CD4-positive, CD25-positive, alpha-beta regulatory T cell (primary cell): ENCODE data around the gene CACNA2D3. TPM values are rescaled to one million over a fixed set of nuclear protein-coding genes. Genes with fewer than 3 reads are reported as not detected.

Source experiments
- ATAC-seq, 2 donors: fragments of 150-1000 bp; cut with Tn5 transposase; one replicate each; pipeline ENCODE4 v1.10.0; 2021; ENCODE audit warnings: low read depth in 2 of 2, moderate number of reproducible peaks in 2 of 2, moderate library complexity in 1 of 2
- DNase-seq, 3 donors: peaks; one replicate each; pipeline versions ENCODE4 v3.0.0 to v3.0.0-alpha.2; 2012 to 2022; ENCODE audit warnings: mixed read lengths in 1 of 3
- H3K27ac ChIP-seq: one replicate; pipeline ENCODE4 v1.7.0; 2013; ENCODE audit warnings: mild to moderate bottlenecking, low read length; ENCODE audit not compliant: insufficient read depth, poor library complexity, severe bottlenecking
- H3K27me3 ChIP-seq: one replicate; pipeline ENCODE4 v1.7.0; 2013; ENCODE audit warnings: low read length; ENCODE audit not compliant: control insufficient read depth, insufficient read depth
- H3K36me3 ChIP-seq: one replicate; pipeline ENCODE4 v1.7.0; 2013; ENCODE audit warnings: mild to moderate bottlenecking, low read length, moderate library complexity; ENCODE audit not compliant: control insufficient read depth, insufficient read depth
- H3K4me1 ChIP-seq: 2 replicates; pipeline ENCODE4 v1.7.0; 2013; ENCODE audit warnings: mild to moderate bottlenecking, low read length; ENCODE audit not compliant: insufficient read depth, control insufficient read depth, poor library complexity, severe bottlenecking
- H3K4me3 ChIP-seq: one replicate; pipeline ENCODE4 v1.7.0; 2013; ENCODE audit warnings: low read depth, mild to moderate bottlenecking, low read length, moderate library complexity
- H3K9me3 ChIP-seq, 2 experiments: 1 replicate in 1 of 2; 2 replicates in 1 of 2; pipeline ENCODE4 v1.7.0; 2013; ENCODE audit warnings: low read length in 2 of 2, mild to moderate bottlenecking in 1 of 2, moderate library complexity in 1 of 2; ENCODE audit not compliant: control insufficient read depth in 2 of 2
- H3K27ac Mint-ChIP-seq, 3 donors: one replicate each; pipeline ENCODE4 v1.8.0; 2020 to 2022; ENCODE audit warnings: mild to moderate bottlenecking in 3 of 3, mixed read lengths in 3 of 3, moderate library complexity in 2 of 3
- H3K27me3 Mint-ChIP-seq: one replicate; pipeline ENCODE4 v1.8.0; 2022; ENCODE audit warnings: mild to moderate bottlenecking, mixed read lengths
- H3K36me3 Mint-ChIP-seq: one replicate; pipeline ENCODE4 v1.8.0; 2020; ENCODE audit warnings: mixed read lengths
- H3K4me1 Mint-ChIP-seq, 4 donors: one replicate each; pipeline ENCODE4 v1.8.0; 2020 to 2022; ENCODE audit warnings: mixed read lengths in 4 of 4, mild to moderate bottlenecking in 1 of 4
- H3K4me3 Mint-ChIP-seq, 4 donors: one replicate each; pipeline ENCODE4 v1.8.0; 2020 to 2022; ENCODE audit warnings: mild to moderate bottlenecking in 4 of 4, mixed read lengths in 4 of 4, moderate library complexity in 3 of 4
- H3K9me3 Mint-ChIP-seq, 7 donors: one replicate each; pipeline ENCODE4 v1.8.0; 2020 to 2022; ENCODE audit warnings: mixed read lengths in 7 of 7, mild to moderate bottlenecking in 3 of 7, moderate library complexity in 2 of 7
- polyA plus RNA-seq, 4 donors: library from polyadenylated mRNA; unstranded; fragments of 300-500 nt; fragmentation: Illumina TruSeq; gene quantifications; one replicate each; pipeline ENCODE4 v1.2.3, GENCODE V29; 2021
- total RNA-seq: library from RNA; stranded (reverse); gene quantifications from one replicate; pipeline ENCODE4 v1.2.3, GENCODE V29; 2022

The CACNA2D3 gene
- total RNA-seq (not detected), polyA plus RNA-seq (not detected)

- H3K9me3 ChIP-seq: no peaks in the 10 kb centered on the region
- H3K4me3 ChIP-seq: no peak within 1 kb of the TSS
- peaks cover 0 to 12% (median under 1%) of the 10 kb centered on the region in 4 donors for H3K4me1 Mint-ChIP-seq
- ATAC-seq (no peak), DNase-seq (no peak)
- H3K27me3 Mint-ChIP-seq: peaks cover 48% of the 10 kb centered on the region
- no peaks in the 10 kb centered on the region for H3K36me3 Mint-ChIP-seq
- no peak within 1 kb of the TSS for H3K4me3 Mint-ChIP-seq
- no peak within 1 kb of the TSS for H3K27ac Mint-ChIP-seq
- no peaks in the 10 kb centered on the region for H3K4me1 ChIP-seq
- H3K27me3 ChIP-seq: peaks cover 20% of the 10 kb centered on the region
- no peaks in the 10 kb centered on the region for H3K36me3 ChIP-seq
- H3K9me3 Mint-ChIP-seq: peaks cover 0 to 4% (median 0%) of the 10 kb centered on the region in 7 donors
- no peak within 1 kb of the TSS for H3K27ac ChIP-seq
These were observed at the start of gene CACNA2D3 for GRCh38 chr3:54122324-54123002. Gene CACNA2D3, plus strand, starts transcription at chr3:54122552.

DNA sequence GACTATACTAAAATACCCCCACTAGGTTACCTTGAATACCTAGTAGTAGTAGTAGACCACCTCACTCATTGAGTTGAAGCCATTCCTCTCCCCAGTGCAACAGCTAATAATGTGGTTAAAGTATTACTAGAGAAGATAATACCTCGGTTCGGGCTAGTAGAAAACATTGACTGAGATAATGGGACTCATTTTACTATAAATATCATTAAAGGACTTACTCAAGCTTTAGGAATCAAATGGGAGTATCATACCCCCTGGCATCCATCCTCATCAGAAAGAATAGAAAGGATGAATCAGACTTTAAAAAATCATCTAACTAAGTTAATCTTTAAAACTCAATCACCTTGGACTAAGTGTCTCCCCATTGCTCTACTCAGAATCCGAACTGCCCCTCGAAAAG, 49.0 kb upstream of the CACNA2D3 start:
- H3K4me3 ChIP-seq: no peak overlapping the region
- no peak overlapping the region for H3K27ac Mint-ChIP-seq
- peaks cover 0 to 11% (median 2%) of the 10 kb centered on the region in 7 donors for H3K9me3 Mint-ChIP-seq
- no peaks in the 10 kb centered on the region for H3K36me3 ChIP-seq
- ATAC-seq (no peak), DNase-seq (no peak)
- H3K27me3 ChIP-seq: no peaks in the 10 kb centered on the region
- no peaks in the 10 kb centered on the region for H3K4me1 ChIP-seq
- H3K4me3 Mint-ChIP-seq: no peak overlapping the region
- H3K9me3 ChIP-seq: peaks cover 3 to 5% of the 10 kb centered on the region in 2 experiments
- H3K36me3 Mint-ChIP-seq: no peaks in the 10 kb centered on the region
- no peaks in the 10 kb centered on the region for H3K4me1 Mint-ChIP-seq
- no peak overlapping the region for H3K27ac ChIP-seq
- H3K27me3 Mint-ChIP-seq: no peaks in the 10 kb centered on the region

- no peaks in the 10 kb centered on the region for H3K4me1 Mint-ChIP-seq
- H3K9me3 Mint-ChIP-seq: peaks cover 0 to 3% (median 0%) of the 10 kb centered on the region in 7 donors
- DNase-seq: no peak
- no peak for ATAC-seq
- no peak overlapping the region for H3K4me3 Mint-ChIP-seq
- H3K27ac ChIP-seq: no peak overlapping the region
- H3K27me3 ChIP-seq: no peaks in the 10 kb centered on the region
- H3K9me3 ChIP-seq: no peaks in the 10 kb centered on the region
- H3K4me3 ChIP-seq: no peak overlapping the region
- H3K36me3 Mint-ChIP-seq: no peaks in the 10 kb centered on the region
- no peaks in the 10 kb centered on the region for H3K4me1 ChIP-seq
- H3K36me3 ChIP-seq: no peaks in the 10 kb centered on the region
- no peaks in the 10 kb centered on the region for H3K27me3 Mint-ChIP-seq
- H3K27ac Mint-ChIP-seq: no peak overlapping the region
These were observed 43.0 kb upstream of the CACNA2D3 start for GRCh38 chr3:54079314-54079713.

DNA sequence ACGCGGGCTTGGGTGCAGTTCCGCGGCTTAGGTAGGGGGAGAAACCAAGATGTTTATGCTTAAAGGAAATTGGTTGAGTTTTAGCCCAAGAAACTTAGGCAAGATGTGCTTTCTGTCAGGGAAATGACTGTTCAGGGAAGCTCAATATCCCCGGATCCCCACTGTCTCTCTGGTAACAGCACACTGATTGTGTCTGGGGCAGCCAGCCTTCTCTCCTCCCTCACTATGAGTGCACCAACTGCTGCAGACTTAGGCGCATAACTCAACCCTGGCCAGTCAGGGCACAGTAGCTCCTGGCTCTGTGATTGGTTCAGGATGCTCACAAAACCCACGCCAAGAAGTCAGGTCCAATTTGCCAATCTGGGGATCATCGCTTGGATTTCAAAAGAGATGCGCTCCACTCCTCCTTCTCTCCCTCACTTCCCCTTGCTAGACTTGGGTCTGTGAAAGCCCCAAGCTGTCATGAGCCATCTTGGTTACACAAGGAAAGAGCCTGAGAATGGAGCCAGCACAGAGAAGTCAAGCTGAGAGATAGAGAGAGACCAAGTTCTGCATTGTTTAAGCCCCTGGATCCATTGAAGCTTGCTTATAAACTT, 42.5 kb upstream of the CACNA2D3 start:
- no peaks in the 10 kb centered on the region for H3K27me3 Mint-ChIP-seq
- no peak overlapping the region for H3K27ac Mint-ChIP-seq
- Histone ChIP-seq H3K4me1 (no peaks in the 10 kb centered on the region), H3K27ac (no peak overlapping the region), H3K4me3 (no peak overlapping the region), H3K27me3 (no peaks in the 10 kb centered on the region), H3K9me3 (no peaks in the 10 kb centered on the region), H3K36me3 (no peaks in the 10 kb centered on the region)
- no peaks in the 10 kb centered on the region for H3K36me3 Mint-ChIP-seq
- H3K9me3 Mint-ChIP-seq: peaks cover 0 to 3% (median 0%) of the 10 kb centered on the region in 7 donors
- no peak for DNase-seq
- H3K4me3 Mint-ChIP-seq: no peak overlapping the region
- ATAC-seq: no peak
- no peaks in the 10 kb centered on the region for H3K4me1 Mint-ChIP-seq

DNA sequence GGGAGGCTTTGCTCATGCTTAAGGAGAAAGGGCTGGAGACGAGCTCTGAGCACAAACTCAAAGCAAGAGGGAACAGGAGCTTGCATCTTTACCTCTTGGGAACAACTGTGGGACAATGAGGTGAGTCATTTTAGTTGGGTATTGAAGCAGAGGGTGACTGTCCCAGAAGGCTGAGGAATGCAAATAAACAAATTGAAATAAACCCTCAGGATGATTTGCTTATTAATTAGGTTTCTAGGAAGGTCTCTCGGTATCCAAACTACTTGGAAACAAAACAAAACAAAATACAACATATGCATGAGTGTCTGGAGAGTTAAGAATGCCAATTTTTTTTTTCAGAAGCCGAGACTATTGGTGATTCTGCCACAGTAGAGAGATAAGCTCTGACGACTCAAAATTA, 38.4 kb upstream of the CACNA2D3 start:
- Mint-ChIP-seq H3K27ac (no peak overlapping the region), H3K4me1 (peaks cover 0 to 2% (median 0%) of the 10 kb centered on the region in 4 donors), H3K36me3 (no peaks in the 10 kb centered on the region), H3K4me3 (no peak overlapping the region), H3K27me3 (peaks cover 25% of the 10 kb centered on the region), H3K9me3 (peaks cover 0 to 2% (median 0%) of the 10 kb centered on the region in 7 donors)
- Histone ChIP-seq H3K4me3 (no peak overlapping the region), H3K36me3 (no peaks in the 10 kb centered on the region), H3K27ac (no peak overlapping the region), H3K9me3 (no peaks in the 10 kb centered on the region), H3K27me3 (no peaks in the 10 kb centered on the region), H3K4me1 (no peaks in the 10 kb centered on the region)
- no peak for ATAC-seq
- no peak for DNase-seq

- Histone ChIP-seq H3K9me3 (no peaks in the 10 kb centered on the region), H3K36me3 (no peaks in the 10 kb centered on the region), H3K4me3 (no peak overlapping the region), H3K4me1 (no peaks in the 10 kb centered on the region), H3K27ac (no peak overlapping the region), H3K27me3 (peaks cover 5% of the 10 kb centered on the region)
- Mint-ChIP-seq H3K4me1 (peaks cover 0 to 2% (median 0%) of the 10 kb centered on the region in 4 donors), H3K27me3 (peaks cover 26% of the 10 kb centered on the region), H3K36me3 (no peaks in the 10 kb centered on the region), H3K4me3 (no peak overlapping the region), H3K9me3 (peaks cover 0 to 2% (median 0%) of the 10 kb centered on the region in 7 donors), H3K27ac (no peak overlapping the region)
- DNase-seq (no peak), ATAC-seq (no peak)
These were observed 36.4 kb upstream of the CACNA2D3 start for GRCh38 chr3:54085936-54086335.

GRCh38 chr3:54086652-54087405, 35.5 kb upstream of the CACNA2D3 start:
- Histone ChIP-seq H3K4me1 (no peaks in the 10 kb centered on the region), H3K4me3 (no peak overlapping the region), H3K9me3 (no peaks in the 10 kb centered on the region), H3K27me3 (peaks cover 5% of the 10 kb centered on the region), H3K36me3 (no peaks in the 10 kb centered on the region), H3K27ac (no peak overlapping the region)
- ATAC-seq (no peak), DNase-seq (no peak)
- Mint-ChIP-seq H3K4me3 (no peak overlapping the region), H3K27ac (no peak overlapping the region), H3K27me3 (peaks cover 26% of the 10 kb centered on the region), H3K4me1 (peaks cover 0 to 2% (median 0%) of the 10 kb centered on the region in 4 donors), H3K9me3 (peaks cover 0 to 2% (median 0%) of the 10 kb centered on the region in 7 donors), H3K36me3 (no peaks in the 10 kb centered on the region)
